NT2/D1 (cell line): ENCODE results near the gene VIT.

Experiments used
- DNase-seq: peaks from one replicate; pipeline ENCODE4 v3.0.0-alpha.2; 2011; ENCODE audit warnings: low read depth, low spot score
- H3K27me3 ChIP-seq: 2 replicates; pipeline ENCODE4 v1.6.0; 2011; ENCODE audit warnings: mild to moderate bottlenecking; ENCODE audit not compliant: insufficient read length, insufficient read depth
- H3K36me3 ChIP-seq: 2 replicates; pipeline ENCODE4 v1.6.1; 2011; ENCODE audit warnings: mild to moderate bottlenecking, low read length, mixed read lengths; ENCODE audit not compliant: insufficient read depth, insufficient read length
- H3K4me1 ChIP-seq: 2 replicates; pipeline ENCODE4 v1.5.1; 2011; ENCODE audit not compliant: insufficient read depth, insufficient read length
- H3K4me3 ChIP-seq: 2 replicates; pipeline ENCODE4 v1.5.1; 2011; ENCODE audit warnings: low read depth; ENCODE audit not compliant: insufficient read length
- H3K9ac ChIP-seq: 2 replicates; pipeline ENCODE4 v1.6.0; 2011; ENCODE audit warnings: low read depth; ENCODE audit not compliant: insufficient read length
- H3K9me3 ChIP-seq: 2 replicates; pipeline ENCODE4 v1.5.1; 2011; ENCODE audit warnings: mild to moderate bottlenecking, low read length; ENCODE audit not compliant: insufficient read depth
- SUZ12 ChIP-seq: IDR thresholded peaks from 2 replicates; pipeline ENCODE4 v1.6.1; 2011; ENCODE audit not compliant: insufficient read length, insufficient read depth; ENCODE audit errors: extremely low read depth
- YY1 ChIP-seq: IDR thresholded peaks from 2 replicates; pipeline ENCODE4 v1.6.1; 2011; ENCODE audit not compliant: insufficient read length, insufficient read depth
- ZNF274 ChIP-seq: IDR thresholded peaks from 2 replicates; pipeline ENCODE4 v1.6.1; 2011; ENCODE audit warnings: mild to moderate bottlenecking, low read depth, low read length

The VIT gene

GRCh38 chr2:36831185-36831584 is 134.7 kb downstream of the VIT start:
- Histone ChIP-seq H3K9ac (no peak overlapping the region), H3K9me3 (no peaks in the 10 kb centered on the region), H3K27me3 (no peaks in the 10 kb centered on the region), H3K4me3 (no peak overlapping the region), H3K4me1 (no peaks in the 10 kb centered on the region), H3K36me3 (no peaks in the 10 kb centered on the region)
- TF ChIP-seq ZNF274 (no peak), SUZ12 (no peak), YY1 (no peak)
- no peak for DNase-seq

- H3K9ac ChIP-seq: no peak overlapping the region
- H3K9me3 ChIP-seq: no peaks in the 10 kb centered on the region
- no peak for TF ChIP-seq SUZ12
- TF ChIP-seq ZNF274: no peak
- no peaks in the 10 kb centered on the region for H3K4me1 ChIP-seq
- no peaks in the 10 kb centered on the region for H3K36me3 ChIP-seq
- no peak overlapping the region for H3K4me3 ChIP-seq
- no peaks in the 10 kb centered on the region for H3K27me3 ChIP-seq
- DNase-seq: no peak
Observed at GRCh38 chr2:36834203-36834602, 137.7 kb downstream of the VIT start.

- Histone ChIP-seq H3K9ac (no peak overlapping the region), H3K27me3 (no peaks in the 10 kb centered on the region), H3K9me3 (no peaks in the 10 kb centered on the region), H3K4me1 (no peaks in the 10 kb centered on the region), H3K4me3 (no peak overlapping the region), H3K36me3 (no peaks in the 10 kb centered on the region)
- no peak for TF ChIP-seq ZNF274
- DNase-seq: peak; percentile 46
Observed at GRCh38 chr2:36834731-36835524, 138.4 kb downstream of the VIT start.

- H3K9ac ChIP-seq: no peak overlapping the region
- no peaks in the 10 kb centered on the region for H3K4me1 ChIP-seq
- no peak for DNase-seq
- no peaks in the 10 kb centered on the region for H3K36me3 ChIP-seq
- TF ChIP-seq ZNF274 (no peak), YY1 (no peak), SUZ12 (no peak)
- H3K9me3 ChIP-seq: no peaks in the 10 kb centered on the region
- no peaks in the 10 kb centered on the region for H3K27me3 ChIP-seq
- no peak overlapping the region for H3K4me3 ChIP-seq
Observed at GRCh38 chr2:36839976-36840617, 143.6 kb downstream of the VIT start.

GRCh38 chr2:36843838-36844237 is 147.3 kb downstream of the VIT start:
- DNase-seq: no peak
- Histone ChIP-seq H3K9me3 (no peaks in the 10 kb centered on the region), H3K4me3 (no peak overlapping the region), H3K36me3 (peaks cover 3% of the 10 kb centered on the region), H3K9ac (no peak overlapping the region), H3K27me3 (no peaks in the 10 kb centered on the region), H3K4me1 (no peaks in the 10 kb centered on the region)
- TF ChIP-seq SUZ12: no peak

GRCh38 chr2:36849265-36849664 is 152.8 kb downstream of the VIT start:
- Histone ChIP-seq H3K9me3 (no peaks in the 10 kb centered on the region), H3K4me3 (no peak overlapping the region), H3K36me3 (peaks cover 19% of the 10 kb centered on the region), H3K9ac (no peak overlapping the region), H3K4me1 (no peaks in the 10 kb centered on the region), H3K27me3 (no peaks in the 10 kb centered on the region)
- TF ChIP-seq ZNF274 (no peak), YY1 (no peak), SUZ12 (no peak)
- DNase-seq: no peak

- H3K36me3 ChIP-seq: peaks cover 30% of the 10 kb centered on the region
- TF ChIP-seq ZNF274 (no peak), SUZ12 (no peak), YY1 (no peak)
Observed at GRCh38 chr2:36854241-36854640, 157.7 kb downstream of the VIT start.

More at GRCh38 chr2:36854241-36854640, 157.7 kb downstream of the VIT start:
- Histone ChIP-seq H3K4me3 (no peak overlapping the region), H3K9me3 (no peaks in the 10 kb centered on the region), H3K4me1 (no peaks in the 10 kb centered on the region), H3K9ac (no peak overlapping the region), H3K27me3 (no peaks in the 10 kb centered on the region)
- no peak for DNase-seq
